ENCODE data around the gene FOXP2. TPM values are rescaled to one million over a fixed set of nuclear protein-coding genes. Genes with fewer than 3 reads are reported as not detected.
"Not testable (repeated sequence)": the region's sequence is repeated elsewhere in the genome, so short reads cannot be mapped to it uniquely, and the experiment has no call there.

FOXP2 gene
- total and polyA plus RNA-seq, 4 donors = 15.6 to 27.5 (median 17.8) TPM

GRCh38 chr7:114440927-114441326 is 26.3 kb downstream of the FOXP2 start:
- H3K4me3 ChIP-seq (ENCODE audit: low read depth, low read length); H3K36me3 ChIP-seq (ENCODE audit: control insufficient read depth, insufficient read depth, low read length); H3K4me1 ChIP-seq (ENCODE audit: control insufficient read depth, insufficient read depth, low read length); H3K9me3 ChIP-seq (ENCODE audit: control insufficient read depth, insufficient read depth, low read length); DNase-seq (ENCODE audit: low read depth in 4 of 6, low spot score in 6 of 6); H3K27me3 ChIP-seq (ENCODE audit: control insufficient read depth, insufficient read depth, low read length); H3K27ac ChIP-seq (ENCODE audit: low read depth, low read length): not testable (repeated sequence)
- 100% methylated on average over 1 of the region's 4 CpGs for WGBS (ENCODE audit: insufficient coverage)

- no peaks in the 10 kb centered on the region for H3K4me1 ChIP-seq (ENCODE audit: control insufficient read depth, insufficient read depth, low read length)
- no CpG with 5 or more reads among the region's 2 CpGs for WGBS (ENCODE audit: insufficient coverage)
- H3K9me3 ChIP-seq (ENCODE audit: control insufficient read depth, insufficient read depth, low read length) = peaks cover 2% of the 10 kb centered on the region
- H3K27ac ChIP-seq (ENCODE audit: low read depth, low read length) = no peak overlapping the region
- H3K4me3 ChIP-seq (ENCODE audit: low read depth, low read length) = no peak overlapping the region
- H3K36me3 ChIP-seq (ENCODE audit: control insufficient read depth, insufficient read depth, low read length) = no peaks in the 10 kb centered on the region
- DNase-seq (ENCODE audit: low read depth in 4 of 6, low spot score in 6 of 6) = no peak
- no peaks in the 10 kb centered on the region for H3K27me3 ChIP-seq (ENCODE audit: control insufficient read depth, insufficient read depth, low read length)
Observed at GRCh38 chr7:114444196-114444595, 29.6 kb downstream of the FOXP2 start.

- H3K36me3 ChIP-seq (ENCODE audit: control insufficient read depth, insufficient read depth, low read length) = no peaks in the 10 kb centered on the region
- WGBS (ENCODE audit: insufficient coverage) = 80% methylated on average over 1 of the region's 2 CpGs
- H3K9me3 ChIP-seq (ENCODE audit: control insufficient read depth, insufficient read depth, low read length) = no peaks in the 10 kb centered on the region
- no peaks in the 10 kb centered on the region for H3K4me1 ChIP-seq (ENCODE audit: control insufficient read depth, insufficient read depth, low read length)
- no peak overlapping the region for H3K27ac ChIP-seq (ENCODE audit: low read depth, low read length)
- H3K4me3 ChIP-seq (ENCODE audit: low read depth, low read length) = no peak overlapping the region
- DNase-seq (ENCODE audit: low read depth in 4 of 6, low spot score in 6 of 6) = no peak
- no peaks in the 10 kb centered on the region for H3K27me3 ChIP-seq (ENCODE audit: control insufficient read depth, insufficient read depth, low read length)
Observed at GRCh38 chr7:114450431-114450830, 35.8 kb downstream of the FOXP2 start.

- Histone ChIP-seq H3K27me3 (ENCODE audit: control insufficient read depth, insufficient read depth, low read length) (no peaks in the 10 kb centered on the region), H3K27ac (ENCODE audit: low read depth, low read length) (no peak overlapping the region), H3K9me3 (ENCODE audit: control insufficient read depth, insufficient read depth, low read length) (no peaks in the 10 kb centered on the region), H3K4me1 (ENCODE audit: control insufficient read depth, insufficient read depth, low read length) (no peaks in the 10 kb centered on the region), H3K4me3 (ENCODE audit: low read depth, low read length) (no peak overlapping the region), H3K36me3 (ENCODE audit: control insufficient read depth, insufficient read depth, low read length) (no peaks in the 10 kb centered on the region)
- WGBS (ENCODE audit: insufficient coverage) = 100% methylated on average over 5 of the region's 12 CpGs
- DNase-seq (ENCODE audit: low read depth in 4 of 6, low spot score in 6 of 6) = no peak
Observed at GRCh38 chr7:114459574-114459973, 45.0 kb downstream of the FOXP2 start.

GRCh38 chr7:114460021-114460420 is 45.4 kb downstream of the FOXP2 start:
- Histone ChIP-seq H3K4me1 (ENCODE audit: control insufficient read depth, insufficient read depth, low read length) (no peaks in the 10 kb centered on the region), H3K9me3 (ENCODE audit: control insufficient read depth, insufficient read depth, low read length) (no peaks in the 10 kb centered on the region), H3K27me3 (ENCODE audit: control insufficient read depth, insufficient read depth, low read length) (no peaks in the 10 kb centered on the region), H3K36me3 (ENCODE audit: control insufficient read depth, insufficient read depth, low read length) (no peaks in the 10 kb centered on the region), H3K27ac (ENCODE audit: low read depth, low read length) (no peak overlapping the region), H3K4me3 (ENCODE audit: low read depth, low read length) (no peak overlapping the region)
- no peak for DNase-seq (ENCODE audit: low read depth in 4 of 6, low spot score in 6 of 6)
- WGBS (ENCODE audit: insufficient coverage) = no CpG with 5 or more reads among the region's 2 CpGs

GRCh38 chr7:114466917-114467316 is 52.3 kb downstream of the FOXP2 start:
- H3K4me3 ChIP-seq (ENCODE audit: low read depth, low read length) = no peak overlapping the region
- H3K27me3 ChIP-seq (ENCODE audit: control insufficient read depth, insufficient read depth, low read length) = no peaks in the 10 kb centered on the region
- no peaks in the 10 kb centered on the region for H3K36me3 ChIP-seq (ENCODE audit: control insufficient read depth, insufficient read depth, low read length)
- H3K27ac ChIP-seq (ENCODE audit: low read depth, low read length) = no peak overlapping the region
- no peaks in the 10 kb centered on the region for H3K4me1 ChIP-seq (ENCODE audit: control insufficient read depth, insufficient read depth, low read length)
- DNase-seq (ENCODE audit: low read depth in 4 of 6, low spot score in 6 of 6) = peak in 1 of 6 donors; percentile 3
- H3K9me3 ChIP-seq (ENCODE audit: control insufficient read depth, insufficient read depth, low read length) = no peaks in the 10 kb centered on the region

GRCh38 chr7:114468844-114469243 is 54.2 kb downstream of the FOXP2 start:
- no peaks in the 10 kb centered on the region for H3K36me3 ChIP-seq (ENCODE audit: control insufficient read depth, insufficient read depth, low read length)
- no peaks in the 10 kb centered on the region for H3K9me3 ChIP-seq (ENCODE audit: control insufficient read depth, insufficient read depth, low read length)
- DNase-seq (ENCODE audit: low read depth in 4 of 6, low spot score in 6 of 6) = no peak
- no peaks in the 10 kb centered on the region for H3K27me3 ChIP-seq (ENCODE audit: control insufficient read depth, insufficient read depth, low read length)
- 85% methylated on average over 2 of the region's 2 CpGs for WGBS (ENCODE audit: insufficient coverage)
- no peak overlapping the region for H3K4me3 ChIP-seq (ENCODE audit: low read depth, low read length)
- no peak overlapping the region for H3K27ac ChIP-seq (ENCODE audit: low read depth, low read length)
- H3K4me1 ChIP-seq (ENCODE audit: control insufficient read depth, insufficient read depth, low read length) = no peaks in the 10 kb centered on the region

GRCh38 chr7:114472896-114473512 is 58.4 kb downstream of the FOXP2 start:
- no peak for DNase-seq (ENCODE audit: low read depth in 4 of 6, low spot score in 6 of 6)
- 100% methylated on average over 1 of the region's 6 CpGs for WGBS (ENCODE audit: insufficient coverage)
- no peaks in the 10 kb centered on the region for H3K9me3 ChIP-seq (ENCODE audit: control insufficient read depth, insufficient read depth, low read length)
- no peak overlapping the region for H3K4me3 ChIP-seq (ENCODE audit: low read depth, low read length)
- H3K27me3 ChIP-seq (ENCODE audit: control insufficient read depth, insufficient read depth, low read length) = no peaks in the 10 kb centered on the region
- H3K27ac ChIP-seq (ENCODE audit: low read depth, low read length) = no peak overlapping the region
- H3K4me1 ChIP-seq (ENCODE audit: control insufficient read depth, insufficient read depth, low read length) = no peaks in the 10 kb centered on the region
- H3K36me3 ChIP-seq (ENCODE audit: control insufficient read depth, insufficient read depth, low read length) = no peaks in the 10 kb centered on the region

- Histone ChIP-seq H3K27ac (ENCODE audit: low read depth, low read length) (no peak overlapping the region), H3K36me3 (ENCODE audit: control insufficient read depth, insufficient read depth, low read length) (no peaks in the 10 kb centered on the region), H3K27me3 (ENCODE audit: control insufficient read depth, insufficient read depth, low read length) (no peaks in the 10 kb centered on the region), H3K9me3 (ENCODE audit: control insufficient read depth, insufficient read depth, low read length) (no peaks in the 10 kb centered on the region), H3K4me1 (ENCODE audit: control insufficient read depth, insufficient read depth, low read length) (no peaks in the 10 kb centered on the region), H3K4me3 (ENCODE audit: low read depth, low read length) (no peak overlapping the region)
- no peak for DNase-seq (ENCODE audit: low read depth in 4 of 6, low spot score in 6 of 6)
Observed at GRCh38 chr7:114478384-114478783, 63.8 kb downstream of the FOXP2 start.

GRCh38 chr7:114481999-114482398 is 67.4 kb downstream of the FOXP2 start:
- Histone ChIP-seq H3K9me3 (ENCODE audit: control insufficient read depth, insufficient read depth, low read length) (no peaks in the 10 kb centered on the region), H3K36me3 (ENCODE audit: control insufficient read depth, insufficient read depth, low read length) (no peaks in the 10 kb centered on the region), H3K4me1 (ENCODE audit: control insufficient read depth, insufficient read depth, low read length) (no peaks in the 10 kb centered on the region), H3K4me3 (ENCODE audit: low read depth, low read length) (no peak overlapping the region), H3K27ac (ENCODE audit: low read depth, low read length) (no peak overlapping the region), H3K27me3 (ENCODE audit: control insufficient read depth, insufficient read depth, low read length) (no peaks in the 10 kb centered on the region)
- WGBS (ENCODE audit: insufficient coverage) = no CpG with 5 or more reads among the region's 2 CpGs
- peak in 2 of 6 donors; percentile 9 to 18 for DNase-seq (ENCODE audit: low read depth in 4 of 6, low spot score in 6 of 6)

Measured in spinal cord (tissue), 10 donors.